ENCODE measurements around the gene CCDC157.
"Not testable (repeated sequence)": the region's sequence is repeated elsewhere in the genome, so short reads cannot be mapped to it uniquely, and the experiment has no call there.

Gene CCDC157

DNA sequence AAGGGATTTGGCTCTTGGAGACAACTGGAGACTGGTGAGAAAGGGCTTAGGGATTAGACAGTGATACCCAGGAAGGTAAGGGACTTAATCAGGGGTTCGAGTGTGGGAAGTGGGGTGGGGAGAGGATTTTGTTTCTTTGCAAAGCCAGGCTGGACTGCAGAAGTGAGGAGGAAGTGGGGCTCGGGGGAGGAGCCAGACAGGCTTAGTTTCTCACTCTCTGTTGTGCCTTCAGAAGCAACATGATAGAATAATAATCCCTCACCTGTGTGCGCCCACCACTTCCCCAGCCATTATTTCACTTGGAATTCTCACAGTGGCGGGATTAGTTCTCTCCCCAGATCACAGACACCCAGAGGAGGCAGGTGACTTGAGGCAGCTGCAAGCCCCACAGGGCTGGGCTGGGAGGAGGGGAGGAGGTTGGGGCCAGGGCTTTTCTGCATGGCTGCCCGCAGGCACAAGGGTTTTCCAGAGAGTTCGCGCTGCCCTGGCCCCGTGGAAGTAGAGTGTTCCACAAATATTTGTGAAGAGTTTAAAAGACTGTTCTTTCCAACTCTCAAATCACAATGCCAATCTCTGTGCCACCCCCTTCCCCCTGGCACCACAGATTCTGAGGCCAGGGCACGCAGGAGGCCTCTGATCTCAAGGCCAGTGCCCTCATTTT, 36.0 kb downstream of the CCDC157 start:
- peak; percentile 62 for DNase-seq

DNA sequence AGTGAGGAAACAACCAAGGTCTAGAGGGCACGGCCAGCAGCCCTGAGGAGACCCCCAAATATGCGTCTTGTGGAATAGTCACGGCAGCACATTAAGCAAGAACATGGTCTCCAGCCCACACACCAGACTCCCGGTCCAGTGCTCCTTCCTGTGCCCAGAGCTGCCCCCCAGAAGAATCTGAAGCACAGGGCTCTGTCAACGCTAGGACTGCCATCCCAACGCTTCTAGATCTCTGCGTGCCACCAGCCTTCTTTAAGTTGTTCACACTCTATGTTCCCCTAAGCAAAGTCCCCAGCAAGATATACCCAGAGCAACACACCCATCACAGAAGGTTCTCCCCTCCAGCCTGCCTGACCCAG, 36.5 kb downstream of the CCDC157 start:
- no peak for DNase-seq

DNA sequence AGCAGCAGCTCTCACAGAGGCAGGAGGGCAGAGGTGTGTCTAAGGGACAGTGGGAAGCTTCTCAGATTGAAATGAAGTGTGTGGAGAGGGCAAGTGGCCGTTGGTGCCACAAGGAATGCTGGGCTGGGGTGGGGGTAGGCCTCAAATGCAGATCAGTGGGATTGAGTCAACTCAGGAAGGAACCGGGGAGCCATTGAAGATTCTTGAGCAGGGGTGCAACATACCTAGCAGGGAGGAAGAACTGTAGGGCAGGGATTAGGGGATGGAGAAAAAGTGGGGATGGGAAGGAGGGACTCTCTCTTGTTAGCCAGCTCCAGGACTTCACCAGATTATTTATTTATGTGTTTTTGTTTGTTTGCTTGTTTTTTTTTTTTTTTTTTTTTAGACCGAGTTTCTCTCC, 37.1 kb downstream of the CCDC157 start:
- no peak for DNase-seq

GRCh38 chr22:30396871-30397655, 40.3 kb downstream of the CCDC157 start, which contains the start of gene SEC14L2:
TSS of gene SEC14L2 (plus strand) at chr22:30397018. CDS start at chr22:30397117, 99 bp downstream.
- no peak for DNase-seq

DNA sequence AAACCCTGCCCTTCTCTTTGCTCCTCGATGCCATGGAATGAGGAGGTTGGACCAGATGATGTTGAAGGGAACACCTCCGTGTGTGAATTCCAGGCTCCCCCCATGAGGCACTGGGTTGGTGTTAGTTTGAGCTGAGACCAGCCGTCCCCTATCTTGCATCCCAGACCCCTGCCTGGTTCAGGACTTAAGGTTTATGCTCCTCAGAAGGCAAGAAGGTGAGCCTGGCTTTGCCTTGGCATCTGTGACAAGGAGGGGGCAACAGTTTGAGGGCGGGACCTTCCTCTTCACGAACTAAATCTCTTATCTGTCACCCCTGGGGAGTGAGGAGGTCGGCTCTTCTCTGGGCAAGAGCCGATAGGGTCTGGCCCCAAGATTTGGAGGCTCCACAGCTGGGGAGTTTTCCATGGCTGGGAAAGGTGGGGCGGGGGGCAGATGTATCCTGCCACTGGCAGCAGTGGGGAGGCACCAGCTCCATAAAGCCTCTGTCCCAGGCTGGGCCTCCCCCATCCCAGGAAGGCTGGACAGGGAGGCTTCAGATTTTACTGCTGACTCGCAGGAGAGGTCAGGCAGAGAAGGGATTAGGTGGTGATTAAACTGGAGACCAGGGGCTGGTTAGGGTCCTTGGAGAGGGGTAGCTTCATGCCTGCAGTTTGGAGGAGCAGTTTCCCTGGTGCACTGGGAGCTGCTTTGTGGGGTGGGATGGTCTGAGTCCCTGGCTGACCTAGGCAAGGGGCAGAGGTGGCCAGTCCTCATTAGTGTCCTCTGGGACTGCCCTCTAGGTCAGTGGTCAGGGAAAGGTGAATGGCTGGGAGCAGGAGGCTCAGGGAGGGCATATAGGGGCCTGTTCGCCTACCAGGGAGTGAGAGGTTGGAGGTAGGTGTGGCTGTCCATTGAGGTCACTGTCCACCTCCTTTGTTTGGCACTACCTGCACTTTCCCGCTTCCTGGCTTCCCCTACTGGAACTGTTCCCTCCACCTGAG, 41.1 kb downstream of the CCDC157 start:
- DNase-seq = no peak

GRCh38 chr22:30398685-30399680, 42.2 kb downstream of the CCDC157 start:
- no peak for DNase-seq

DNA sequence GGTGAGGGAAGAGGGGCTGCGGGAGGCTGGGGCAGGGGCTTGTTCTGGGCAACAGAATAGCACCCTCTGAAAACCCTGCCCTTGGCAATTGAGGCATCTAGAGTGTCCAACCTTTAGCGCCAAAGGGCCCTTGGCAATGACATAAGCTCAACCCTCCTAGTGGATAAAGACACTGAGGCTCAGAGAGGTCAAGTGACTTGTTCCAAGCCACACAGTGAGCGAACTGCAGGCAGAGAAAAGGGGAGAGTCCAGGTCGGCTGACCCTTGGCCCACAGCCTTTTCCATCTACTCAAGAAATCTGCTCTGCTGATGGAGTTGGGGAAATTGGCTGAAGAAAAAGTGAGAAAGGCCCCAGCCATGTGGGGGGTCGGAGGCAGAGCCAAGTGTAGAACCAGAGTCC, 42.9 kb downstream of the CCDC157 start:
- DNase-seq = no peak

DNA sequence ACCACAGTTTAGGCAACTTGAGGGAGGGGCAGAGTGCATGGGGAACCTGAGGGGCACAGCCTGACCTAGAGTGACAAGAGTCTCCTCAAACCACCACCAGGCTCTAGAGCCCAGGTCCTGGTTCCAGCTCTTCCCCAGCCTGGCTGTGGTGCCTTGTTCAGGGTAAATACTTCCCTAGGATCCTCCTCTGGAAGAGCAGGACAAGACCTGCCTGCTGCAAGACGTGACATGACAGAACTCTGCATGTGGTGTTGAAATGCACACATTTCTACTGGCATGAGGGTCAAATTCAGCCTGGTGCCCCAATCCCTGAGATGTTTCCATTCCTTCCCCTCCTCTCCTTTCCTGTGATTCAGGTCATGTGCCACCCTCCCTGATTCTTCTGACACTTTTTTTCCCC, 43.4 kb downstream of the CCDC157 start:
- DNase-seq = no peak

DNA sequence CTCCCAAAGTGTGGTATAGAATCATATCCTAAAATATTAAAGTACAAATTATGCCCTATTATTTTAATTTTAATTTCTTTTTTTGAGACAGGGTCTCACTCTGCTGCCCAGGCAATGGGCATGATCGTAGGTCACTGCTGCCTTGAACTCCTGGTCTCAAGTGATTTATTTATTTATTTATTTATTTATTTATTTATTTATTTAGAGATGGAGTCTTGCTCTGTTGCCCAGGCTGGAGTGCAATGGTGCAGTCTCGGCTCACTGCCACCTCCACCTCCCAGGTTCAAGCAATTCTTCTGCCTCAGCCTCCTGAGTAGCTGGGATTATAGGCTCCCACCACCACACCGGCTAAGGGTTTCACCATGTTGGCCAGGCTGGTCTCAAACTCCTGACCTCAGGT, 44.2 kb downstream of the CCDC157 start:
- DNase-seq = not testable (repeated sequence)

GRCh38 chr22:30402028-30402765, 45.4 kb downstream of the CCDC157 start:
- DNase-seq = no peak

GRCh38 chr22:30402766-30403104, 45.9 kb downstream of the CCDC157 start:
- DNase-seq = not testable (repeated sequence)

- DNase-seq = no peak
Measured at GRCh38 chr22:30404307-30404706, 47.5 kb downstream of the CCDC157 start.

- no peak for DNase-seq
Measured at GRCh38 chr22:30405731-30406130, 48.9 kb downstream of the CCDC157 start.

DNA sequence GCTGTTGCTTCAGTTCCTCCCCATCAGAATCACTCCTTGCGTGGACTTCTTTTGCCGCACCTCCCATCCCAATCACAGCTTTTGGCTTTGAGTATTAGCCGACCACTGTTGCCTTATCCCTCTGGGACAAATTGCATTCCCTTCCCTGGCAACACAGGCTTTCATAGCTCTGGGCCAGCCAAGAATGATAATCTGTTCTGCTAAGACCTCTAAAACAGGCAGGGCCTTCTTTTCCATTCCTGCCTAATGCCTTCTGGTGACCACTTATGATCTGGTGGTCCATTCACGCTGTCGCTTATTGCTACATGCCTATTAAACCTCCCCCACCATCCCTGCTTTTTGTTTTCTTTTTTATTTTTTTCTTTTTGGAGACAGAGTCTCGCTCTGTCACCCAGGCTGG, 49.6 kb downstream of the CCDC157 start:
- no peak for DNase-seq

DNA sequence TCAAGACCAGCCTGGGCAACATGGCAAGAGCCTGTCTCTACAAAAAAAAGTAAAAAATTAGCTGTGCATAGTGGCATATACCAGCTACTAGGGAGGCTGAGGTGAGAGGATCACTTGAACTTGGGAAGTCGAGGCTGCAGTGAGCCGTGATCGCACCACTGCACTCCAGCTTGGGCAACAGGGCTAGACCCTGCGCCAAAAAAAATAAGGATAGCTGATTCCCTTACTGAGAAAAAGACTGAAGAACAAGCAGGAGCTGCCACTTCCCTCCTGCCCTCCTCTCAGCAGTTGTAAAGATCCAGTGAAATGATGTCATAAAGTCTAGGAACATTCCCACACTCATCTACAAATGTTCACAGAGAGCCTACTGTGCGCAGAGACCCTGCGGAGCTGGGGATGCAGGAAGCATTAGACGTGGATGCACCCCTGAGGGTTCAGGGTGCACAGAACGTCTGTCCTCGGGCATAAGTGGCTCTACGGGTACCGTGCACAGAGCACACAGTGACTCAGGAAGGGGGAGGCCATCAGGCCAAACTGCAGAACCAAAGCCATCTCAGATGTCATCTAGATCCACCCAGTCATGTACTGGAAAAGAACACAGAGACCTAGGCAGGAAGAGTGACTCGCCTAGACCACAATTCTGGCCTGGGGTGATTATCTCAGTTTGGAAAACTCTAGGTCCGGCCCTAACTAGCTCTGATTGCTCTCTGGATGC, 51.7 kb downstream of the CCDC157 start:
- no peak for DNase-seq

GRCh38 chr22:30411780-30412179, 55.0 kb downstream of the CCDC157 start:
- no peak for DNase-seq

DNA sequence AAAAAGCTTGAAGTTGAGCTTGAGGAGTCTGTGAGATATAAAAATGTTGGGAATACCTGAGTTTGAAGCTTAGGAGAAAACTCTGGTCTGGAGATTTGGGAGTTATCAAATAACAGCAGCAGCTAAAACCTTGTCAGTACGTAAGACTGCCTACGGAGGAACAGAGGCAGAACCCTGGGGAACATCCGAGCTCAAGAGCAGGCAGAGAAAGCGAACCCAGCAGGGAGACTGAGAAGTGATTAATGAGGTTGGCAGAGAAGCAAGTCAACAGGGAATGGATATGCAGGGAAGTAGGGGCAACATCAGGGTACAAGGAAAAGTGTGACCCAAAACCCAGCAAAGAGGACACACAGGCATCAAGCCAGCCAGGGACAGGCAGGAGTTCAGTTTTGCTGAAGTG, 56.2 kb downstream of the CCDC157 start:
- DNase-seq = no peak

DNA sequence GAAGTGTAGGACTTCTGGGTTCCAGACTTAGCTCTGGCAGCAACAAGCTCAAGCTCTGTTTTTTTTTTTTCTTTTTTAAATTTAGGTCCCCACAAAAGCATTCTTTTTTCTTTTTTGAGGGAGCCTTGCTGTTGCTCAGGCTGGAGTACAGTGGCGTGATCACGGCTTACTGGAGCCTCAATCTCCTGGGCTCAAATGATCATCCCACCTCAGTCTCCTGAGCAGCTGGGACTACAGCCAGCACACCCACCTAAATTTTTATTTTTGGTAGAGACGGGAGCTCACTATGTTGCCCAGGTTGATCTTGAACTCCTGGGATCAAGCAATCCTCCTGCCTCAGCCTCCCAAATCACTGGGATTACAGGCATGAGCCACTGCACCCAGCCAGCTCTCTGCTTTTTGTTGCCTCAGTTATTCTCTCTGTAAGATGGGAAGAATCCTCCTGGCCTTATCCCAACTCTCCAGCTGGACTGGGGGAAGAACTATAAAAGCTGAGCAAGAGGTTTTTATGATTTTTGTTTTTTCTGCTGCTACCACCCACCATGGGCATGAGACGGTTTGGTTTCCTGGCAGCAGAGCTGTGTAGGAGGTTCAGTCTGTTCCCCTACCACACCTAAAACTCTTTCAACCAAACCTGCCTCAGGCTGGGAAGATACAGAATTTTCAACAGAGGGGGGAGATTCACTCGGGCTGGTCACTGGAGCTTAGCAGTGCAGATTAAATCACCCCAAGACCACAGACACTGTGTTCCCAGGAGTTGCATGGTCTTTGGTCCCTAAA, 57.1 kb downstream of the CCDC157 start:
- DNase-seq = no peak

DNA sequence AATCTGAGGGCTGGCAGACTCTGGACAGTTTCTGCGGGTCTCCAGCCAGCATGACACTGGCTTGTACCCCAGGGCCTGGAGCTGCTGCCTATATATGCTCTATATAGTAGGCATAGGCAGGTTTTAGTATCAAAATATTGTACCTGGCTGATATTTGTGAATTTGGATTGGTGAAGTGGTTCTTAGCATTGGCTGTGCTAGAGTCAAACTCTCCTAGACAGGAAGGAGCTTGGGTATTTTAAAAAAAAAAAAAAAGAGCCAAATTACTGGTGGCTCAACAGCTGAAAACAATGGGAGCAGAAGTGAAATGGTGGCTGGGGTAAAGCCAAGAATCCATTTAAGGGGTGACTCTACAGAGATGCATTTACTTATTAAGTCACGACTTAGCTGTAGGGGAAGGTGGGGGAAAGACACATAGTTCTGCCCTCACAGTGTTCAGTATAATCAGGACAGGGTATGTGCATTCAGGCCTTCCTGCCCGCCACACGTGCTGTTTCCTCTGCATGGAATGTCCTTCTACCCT, 57.8 kb downstream of the CCDC157 start:
- DNase-seq = no peak

DNA sequence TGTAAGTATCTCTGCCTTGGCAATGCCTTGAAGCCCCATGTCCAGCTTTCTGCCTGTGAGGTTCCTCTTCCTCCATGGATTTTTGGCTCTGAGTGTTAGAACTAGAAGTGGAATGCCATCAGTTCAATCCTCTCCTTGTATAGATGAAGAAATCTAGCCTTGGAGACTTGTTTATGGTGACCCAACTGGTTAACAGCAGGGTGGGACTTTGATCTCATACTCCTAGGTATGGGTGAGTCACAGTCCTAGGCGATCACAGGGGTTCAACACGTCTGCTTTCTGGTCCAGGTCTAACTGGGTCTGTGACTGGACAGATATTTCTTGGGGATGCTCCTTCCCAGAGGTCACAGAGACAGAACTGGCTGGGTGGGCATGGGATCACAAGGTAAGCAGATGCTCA, 59.6 kb downstream of the CCDC157 start:
- DNase-seq = no peak

Measured in NCI-H524 treated with DMSO at 0.1 percent for 48 hours (cell line).